HepG2 (cell line): Measurements from ENCODE around the gene PPDPF. TPM values are rescaled to one million over a fixed set of nuclear protein-coding genes. Genes with fewer than 3 reads are reported as not detected.

ENCODE experiments used
- ATAC-seq: fragments of 200-7000 bp; cut with Tn5 transposase; 3 replicates; pipeline ENCODE4 v1.9.1; 2020; ENCODE audit warnings: mild to moderate bottlenecking, moderate library complexity
- BruUV-seq: library from RNA; stranded (reverse); fragments of 400-500 nt; replicated peaks from 2 replicates; lab custom pipeline; 2021; lab: Mats Ljungman, UMichigan
- CTCF ChIA-PET: fragments of 300-600 bp; formaldehyde crosslinking; extraction: SDS; loops from one replicate; lab custom pipeline; 2021; ENCODE audit warnings: low total read pairs, inconsistent platforms, low intra/inter-chr PET ratio; lab: Yijun Ruan, JAX
- POLR2A ChIA-PET: fragments of 350-600 bp; sonication (Branson Sonifier 250); formaldehyde crosslinking; loops from one replicate; lab custom pipeline; 2020; ENCODE audit warnings: antibody characterized with exemption, inconsistent platforms; lab: Yijun Ruan, JAX
- DNase-seq: peaks from one replicate; pipeline ENCODE4 v3.0.0-alpha.2; 2015; ENCODE audit warnings: low spot score
- FAIRE-seq: peaks from 3 replicates; lab custom pipeline; 2011; peaks lifted over from hg19 to GRCh38; lab: Jason Lieb, UNC
- H2AFZ ChIP-seq: one replicate; pipeline ENCODE4 v1.6.1; 2011; ENCODE audit warnings: low read length, inconsistent platforms
- H3K27ac ChIP-seq: fragments of 300-600 bp; 3 replicates; pipeline ENCODE4 v1.8.0; 2011; ENCODE audit warnings: mixed run types, mild to moderate bottlenecking, mixed read lengths, low read length, inconsistent platforms; ENCODE audit not compliant: insufficient read depth; ENCODE audit errors: extremely low read length
- H3K27me3 ChIP-seq, 2 experiments: fragments of 200-600 bp in 1 of 2; 2 replicates in 1 of 2; 3 replicates in 1 of 2; pipeline versions ENCODE4 v1.6.0 to v1.8.0; 2011; ENCODE audit warnings: low read length in 2 of 2, mild to moderate bottlenecking in 2 of 2, moderate library complexity in 2 of 2, inconsistent platforms in 1 of 2; ENCODE audit not compliant: insufficient read depth in 2 of 2, control insufficient read depth in 1 of 2
- H3K36me3 ChIP-seq, 2 experiments: fragments of 200-600 bp in 1 of 2; replicated peaks in 1 of 2; 2 replicates in 1 of 2; 3 replicates in 1 of 2; pipeline versions ENCODE4 v1.5.1 to v1.8.0; 2011; ENCODE audit warnings: low read length in 2 of 2, inconsistent platforms in 1 of 2; ENCODE audit not compliant: insufficient read depth in 2 of 2, control insufficient read depth in 1 of 2
- H3K4me1 ChIP-seq: 2 replicates; pipeline ENCODE4 v1.5.1; 2012; ENCODE audit warnings: low read length, inconsistent platforms; ENCODE audit not compliant: insufficient read depth
- H3K4me2 ChIP-seq: 2 replicates; pipeline ENCODE4 v1.6.0; 2011; ENCODE audit warnings: low read depth, low read length, inconsistent platforms
- H3K4me3 ChIP-seq, 3 experiments: fragments of 200-600 bp in 1 of 3; sonication (generic), shearing (Covaris generic) in 1 of 3; replicated peaks in 1 of 3; 2 replicates each; pipeline ENCODE4 v1.5.1; 2011 to 2016; ENCODE audit warnings: low read length in 3 of 3, inconsistent platforms in 2 of 3, low read depth in 2 of 3, mild to moderate bottlenecking in 2 of 3, control low read depth in 1 of 3, mixed read lengths in 1 of 3; ENCODE audit not compliant: insufficient read depth in 1 of 3
- H3K79me2 ChIP-seq: one replicate; pipeline ENCODE4 v1.6.1; 2011; ENCODE audit warnings: low read length, inconsistent platforms; ENCODE audit not compliant: insufficient read depth
- H3K9ac ChIP-seq: 2 replicates; pipeline ENCODE4 v1.6.0; 2011; ENCODE audit warnings: mild to moderate bottlenecking, low read depth, low read length, inconsistent platforms; ENCODE audit not compliant: insufficient read depth
- H3K9me3 ChIP-seq: 2 replicates; pipeline ENCODE4 v1.5.1; 2012; ENCODE audit warnings: mild to moderate bottlenecking, low read length
- H4K20me1 ChIP-seq: 2 replicates; pipeline ENCODE4 v1.6.0; 2011; ENCODE audit warnings: inconsistent platforms, mild to moderate bottlenecking, low read length, moderate library complexity; ENCODE audit not compliant: insufficient read depth
- AGO2 ChIP-seq: fragments of 200-400 bp; formaldehyde crosslinking; optimal IDR thresholded peaks from 2 replicates; pipeline ENCODE3; 2017; ENCODE audit warnings: mild to moderate bottlenecking, low read depth, low read length, moderate library complexity
- BCL6 ChIP-seq: IDR thresholded peaks from 2 replicates; pipeline ENCODE4 v1.6.1; 2016; ENCODE audit warnings: missing genetic modification reagents, missing compliant biosample characterization
- GFI1 ChIP-seq: sonication (generic); formaldehyde crosslinking; IDR thresholded peaks from 2 replicates; pipeline ENCODE4 v1.5.0; 2020; ENCODE audit warnings: missing genetic modification reagents, mild to moderate bottlenecking, borderline replicate concordance
- TMF1 ChIP-seq: sonication (generic); formaldehyde crosslinking; IDR thresholded peaks from 2 replicates; pipeline ENCODE4 v1.8.1; 2022; ENCODE audit warnings: low read depth, missing genetic modification reagents
- ZEB1 ChIP-seq: IDR thresholded peaks from 2 replicates; pipeline ENCODE4 v1.6.1; 2012; ENCODE audit warnings: mild to moderate bottlenecking, low read depth, inconsistent platforms; ENCODE audit not compliant: insufficient replicate concordance
- ZNF383 ChIP-seq: sonication (generic); formaldehyde crosslinking; IDR thresholded peaks from 2 replicates; pipeline ENCODE4 v1.4.0; 2020; ENCODE audit warnings: missing genetic modification reagents, mild to moderate bottlenecking, borderline replicate concordance
- ZNF749 ChIP-seq: sonication (generic); formaldehyde crosslinking; IDR thresholded peaks from 2 replicates; pipeline ENCODE4 v1.8.0; 2022; ENCODE audit warnings: mild to moderate bottlenecking, missing genetic modification reagents, moderate library complexity, borderline replicate concordance
- WGBS: methylation state at CpG from one replicate; pipeline ENCODE4 v1.1.6; 2017; ENCODE audit warnings: low lambda C conversion rate; 5-methylcytosine and 5-hydroxymethylcytosine counted together
- in situ Hi-C: cut with HindIII; loops from 2 replicates; pipeline ENCODE4 v1.10.0; 2017; ENCODE audit warnings: low pct_unique_long_range_greater_than_20kb; ENCODE audit not compliant: extremely low pct_ligation_motif_present
- intact Hi-C: fragments of 100-400 bp; cut with micrococcal nuclease; formaldehyde crosslinking; loops from one replicate; pipeline ENCODE4 v1.10.0; 2022; ENCODE audit not compliant: unreplicated experiment
- polyA plus RNA-seq, 8 experiments: library from polyadenylated mRNA; depleted of rRNA in 3 of 8; stranded (reverse) in 7 of 8; unstranded in 1 of 8; fragments of >200 nt; fragmentation: Illumina TruSeq in 4 of 8; extraction: Trizol in 4 of 8; gene quantifications; 2 replicates each; pipeline versions ENCODE4 v1.2.1 to v1.2.3, GENCODE V29; 2011 to 2016; ENCODE audit warnings: low read depth in 4 of 8, missing spikeins in 1 of 8, mixed read lengths in 1 of 8; ENCODE audit not compliant: insufficient read depth in 1 of 8
- total RNA-seq, 5 experiments: library from RNA; depleted of rRNA; stranded (reverse); fragments of >200 nt; fragmentation: Illumina TruSeq; extraction: Trizol; gene quantifications; 2 replicates each; pipeline ENCODE4 v1.2.3, GENCODE V29; 2016; ENCODE audit warnings: low read depth in 1 of 5
- TF ChIP-seq, protein P1 (sequence below): sonication (generic); formaldehyde crosslinking; IDR thresholded peaks from 2 replicates; pipeline ENCODE4 v1.8.0; 2022; ENCODE audit warnings: missing genetic modification reagents, mild to moderate bottlenecking, borderline replicate concordance

PPDPF gene
- total and polyA plus RNA-seq, 2 of the 13 experiments (the other 11 are each of a cell fraction or from before 2014, with no cell fraction given): 1.8 to 7.0 TPM

DNA sequence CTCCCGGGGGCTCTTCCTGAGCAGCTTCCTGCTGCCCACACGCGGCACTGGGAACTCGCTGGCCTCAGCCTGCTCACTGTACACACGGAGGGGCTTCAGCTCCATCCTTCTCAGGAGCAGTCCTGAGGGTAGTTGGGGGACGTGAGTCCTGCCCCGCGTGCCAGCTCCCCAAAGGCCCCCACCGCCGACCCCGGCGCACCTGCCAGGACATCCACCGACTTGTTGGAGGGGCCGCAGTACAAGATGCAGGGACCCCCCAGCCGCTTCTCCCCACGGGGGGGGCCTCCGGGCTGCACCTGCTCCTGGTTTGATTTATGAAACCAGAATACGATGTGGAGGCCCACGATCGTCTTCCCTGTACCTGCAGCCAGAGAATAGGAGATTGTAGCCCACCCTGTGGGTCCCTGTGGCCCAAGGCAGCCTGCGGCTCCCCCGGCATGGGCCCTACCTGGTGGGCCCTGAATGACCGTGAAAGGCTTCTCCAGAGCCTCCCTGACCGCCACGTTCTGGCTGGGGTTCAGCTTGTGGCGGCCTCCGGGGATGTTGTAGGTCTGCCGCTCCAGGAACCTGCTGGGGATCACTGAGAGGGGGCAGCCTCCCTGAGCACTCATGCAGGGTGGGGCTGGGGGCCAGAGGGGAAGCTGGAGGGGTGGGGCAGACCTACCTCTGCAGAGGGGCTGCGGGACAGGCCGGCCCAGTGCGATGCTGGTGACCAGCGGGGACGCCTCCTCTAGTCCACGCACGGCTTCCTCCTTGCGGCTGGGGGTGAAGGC is 41.2 kb downstream of the PPDPF start:
- Histone ChIP-seq H4K20me1 (no peaks in the 10 kb centered on the region; the same call in 1 of the 2 replicates), H2AFZ (no peak overlapping the region), H3K27ac (no peak overlapping the region), H3K27me3 (peaks cover 0 to 3% of the 10 kb centered on the region in 2 experiments; a peak in 1 of 5 replicates), H3K9ac (no peak overlapping the region), H3K4me2 (no peak overlapping the region), H3K9me3 (no peaks in the 10 kb centered on the region), H3K4me1 (peaks cover 18% of the 10 kb centered on the region), H3K4me3 (no peak overlapping the region), H3K79me2 (no peaks in the 10 kb centered on the region), H3K36me3 (no peaks in the 10 kb centered on the region; a peak in 1 of 5 replicates)
- intact Hi-C loops (no loop called here), in situ Hi-C loops (no loop called here)
- no TSS peak for BruUV-seq
- TF ChIP-seq ZNF749 (CRISPR knock-in tag) (no peak), AGO2 (peak; percentile 4), GFI1 (CRISPR knock-in tag) (no peak), ZNF383 (CRISPR knock-in tag) (no peak), TMF1 (CRISPR knock-in tag) (no peak), BCL6 (CRISPR knock-in tag) (no peak), ZEB1 (no peak)
- TF ChIP-seq, protein P1, sequence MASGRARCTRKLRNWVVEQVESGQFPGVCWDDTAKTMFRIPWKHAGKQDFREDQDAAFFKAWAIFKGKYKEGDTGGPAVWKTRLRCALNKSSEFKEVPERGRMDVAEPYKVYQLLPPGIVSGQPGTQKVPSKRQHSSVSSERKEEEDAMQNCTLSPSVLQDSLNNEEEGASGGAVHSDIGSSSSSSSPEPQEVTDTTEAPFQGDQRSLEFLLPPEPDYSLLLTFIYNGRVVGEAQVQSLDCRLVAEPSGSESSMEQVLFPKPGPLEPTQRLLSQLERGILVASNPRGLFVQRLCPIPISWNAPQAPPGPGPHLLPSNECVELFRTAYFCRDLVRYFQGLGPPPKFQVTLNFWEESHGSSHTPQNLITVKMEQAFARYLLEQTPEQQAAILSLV (CRISPR knock-in tag): 0 out of 2 replicates have a peak, but pooled peaks have one; percentile 11
- ChIA-PET POLR2A (interaction anchor here (1.4 kb wide), 1 partner anchor 12 kb away, joined by 3 read pairs; the partner anchor contains the start of gene HELZ2), CTCF (no interaction called here)
- FAIRE-seq: no peak
- WGBS: 86% methylated on average over 32 of the region's 36 CpGs
- no peak for DNase-seq
- no peak for ATAC-seq
